AG10803 (cell line): ENCODE results near the gene ATP5PO.
A peak's percentile ranks its signal among the peaks of the same experiment; 100 is the strongest.
"Not testable (repeated sequence)": the region's sequence is repeated elsewhere in the genome, so short reads cannot be mapped to it uniquely, and the experiment has no call there.

Experiments used
- DNase-seq: peaks from one replicate; pipeline ENCODE4 v3.0.0; 2010; ENCODE audit warnings: low read depth
- H3K4me3 ChIP-seq: 2 replicates; pipeline ENCODE4 v1.5.1; 2011; ENCODE audit warnings: mild to moderate bottlenecking, low read length, control low read depth
- TF ChIP-seq, protein P1 (sequence below): conservative IDR thresholded peaks from 2 replicates; pipeline ENCODE4 v1.5.1; 2011; ENCODE audit warnings: mild to moderate bottlenecking, low read length, control low read depth, inconsistent platforms

Gene ATP5PO

DNA sequence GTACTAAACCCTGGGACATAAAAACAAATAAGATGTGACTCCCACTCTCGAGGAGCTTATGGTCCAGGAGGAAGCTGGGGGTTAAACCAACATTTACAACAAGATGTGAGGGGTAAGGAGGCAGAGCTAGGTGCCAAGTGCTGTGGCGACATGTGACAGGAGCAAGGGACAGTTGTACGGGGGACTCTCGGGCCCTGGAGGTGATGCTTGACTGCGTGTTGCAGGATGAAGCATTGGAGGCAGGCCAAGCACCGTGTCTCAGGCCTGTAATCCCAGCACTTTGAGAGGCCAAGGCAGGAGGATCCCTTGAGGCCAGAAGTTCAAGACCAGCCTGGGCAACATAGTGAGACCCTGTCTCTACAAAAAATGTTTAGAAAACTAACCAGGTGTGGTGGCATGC is 36.8 kb downstream of the ATP5PO start:
- no peak for DNase-seq
- H3K4me3 ChIP-seq: no peak overlapping the region
- TF ChIP-seq, protein P1, sequence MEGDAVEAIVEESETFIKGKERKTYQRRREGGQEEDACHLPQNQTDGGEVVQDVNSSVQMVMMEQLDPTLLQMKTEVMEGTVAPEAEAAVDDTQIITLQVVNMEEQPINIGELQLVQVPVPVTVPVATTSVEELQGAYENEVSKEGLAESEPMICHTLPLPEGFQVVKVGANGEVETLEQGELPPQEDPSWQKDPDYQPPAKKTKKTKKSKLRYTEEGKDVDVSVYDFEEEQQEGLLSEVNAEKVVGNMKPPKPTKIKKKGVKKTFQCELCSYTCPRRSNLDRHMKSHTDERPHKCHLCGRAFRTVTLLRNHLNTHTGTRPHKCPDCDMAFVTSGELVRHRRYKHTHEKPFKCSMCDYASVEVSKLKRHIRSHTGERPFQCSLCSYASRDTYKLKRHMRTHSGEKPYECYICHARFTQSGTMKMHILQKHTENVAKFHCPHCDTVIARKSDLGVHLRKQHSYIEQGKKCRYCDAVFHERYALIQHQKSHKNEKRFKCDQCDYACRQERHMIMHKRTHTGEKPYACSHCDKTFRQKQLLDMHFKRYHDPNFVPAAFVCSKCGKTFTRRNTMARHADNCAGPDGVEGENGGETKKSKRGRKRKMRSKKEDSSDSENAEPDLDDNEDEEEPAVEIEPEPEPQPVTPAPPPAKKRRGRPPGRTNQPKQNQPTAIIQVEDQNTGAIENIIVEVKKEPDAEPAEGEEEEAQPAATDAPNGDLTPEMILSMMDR: no peak

DNA sequence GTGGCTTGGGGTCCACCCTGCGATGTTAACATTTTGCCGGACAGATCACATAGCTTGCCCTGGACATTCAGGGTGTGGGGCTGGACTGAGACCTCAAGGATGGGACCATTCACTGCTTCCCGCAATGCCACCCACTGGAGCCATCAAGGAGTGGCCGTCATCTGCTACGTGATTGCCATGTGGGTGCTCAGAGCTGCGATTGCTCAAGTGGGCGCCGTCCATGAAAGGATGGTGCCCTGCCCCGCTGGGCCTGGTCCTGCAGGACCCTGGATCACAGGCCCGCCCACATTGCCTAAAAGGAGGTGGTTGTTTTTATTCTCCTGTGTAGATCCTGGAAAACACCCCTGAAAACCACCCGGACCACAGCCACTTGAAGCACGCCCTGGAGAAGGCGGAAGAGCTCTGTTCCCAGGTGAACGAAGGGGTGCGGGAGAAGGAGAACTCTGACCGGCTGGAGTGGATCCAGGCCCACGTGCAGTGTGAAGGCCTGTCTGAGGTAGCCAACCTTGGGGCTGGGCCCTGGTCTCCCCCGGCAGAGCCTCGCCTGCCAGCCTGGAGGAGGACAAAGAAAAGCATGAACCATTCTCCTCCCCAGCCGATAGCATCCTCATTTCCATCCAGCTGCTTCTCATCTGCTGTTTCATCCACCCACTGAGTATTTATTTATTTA is 40.4 kb downstream of the ATP5PO start:
- no peak for DNase-seq
- H3K4me3 ChIP-seq: no peak overlapping the region
- TF ChIP-seq, protein P1: no peak

DNA sequence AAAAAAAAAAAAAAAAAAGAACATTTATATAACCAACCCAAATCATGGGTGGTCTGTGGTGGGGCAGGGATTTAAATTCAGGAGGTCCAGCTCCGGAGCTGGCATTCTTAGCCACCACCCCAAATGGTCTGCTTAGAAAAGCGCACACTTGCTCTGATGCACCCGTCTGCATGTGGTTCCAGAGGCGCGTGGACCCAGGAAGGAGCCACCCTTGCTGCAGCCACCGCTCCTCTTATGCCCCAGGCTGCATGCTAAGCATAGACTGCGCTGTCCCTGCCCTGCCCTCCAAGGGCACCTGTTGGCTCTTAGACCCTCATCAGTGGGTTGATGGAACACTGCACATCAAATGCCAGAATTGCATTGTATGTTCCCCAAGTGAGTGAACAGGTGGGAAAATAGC is 41.4 kb downstream of the ATP5PO start:
- TF ChIP-seq, protein P1: no peak
- no peak overlapping the region for H3K4me3 ChIP-seq
- DNase-seq: no peak

DNA sequence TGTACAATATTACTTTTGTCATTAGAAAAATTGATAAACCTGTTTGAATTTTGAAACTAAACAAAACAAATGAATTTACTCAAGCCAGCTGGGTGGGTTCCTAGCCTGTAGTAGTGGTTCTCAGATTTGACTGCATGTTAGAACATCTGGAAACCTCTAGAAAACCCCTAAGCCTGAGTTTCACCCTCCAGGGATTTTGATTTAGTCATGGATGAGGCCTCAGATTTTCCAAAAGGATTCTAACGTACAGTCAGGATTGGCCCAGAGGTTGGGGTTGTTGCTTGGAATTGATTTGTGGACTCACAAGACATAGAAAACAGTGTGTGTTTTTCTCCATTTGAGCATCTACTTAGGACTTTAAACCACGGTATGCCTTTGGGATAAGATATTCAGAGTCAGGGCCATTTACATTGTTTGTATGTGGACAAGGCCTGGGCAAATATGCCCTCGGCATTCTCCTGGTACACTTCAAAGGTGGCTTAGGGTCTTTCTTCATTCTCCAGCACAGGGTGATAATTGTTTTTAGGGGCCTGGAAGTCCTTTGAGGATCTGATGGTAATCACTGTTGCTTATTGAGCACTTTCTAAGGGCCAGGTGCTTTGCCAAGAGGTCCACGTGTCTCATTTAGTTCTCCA is 42.6 kb downstream of the ATP5PO start:
- no peak overlapping the region for H3K4me3 ChIP-seq
- TF ChIP-seq, protein P1: no peak
- no peak for DNase-seq

GRCh38 chr21:33871171-33871570 is 44.4 kb downstream of the ATP5PO start:
- H3K4me3 ChIP-seq: no peak overlapping the region
- TF ChIP-seq, protein P1: no peak
- DNase-seq: peak; percentile 42

- H3K4me3 ChIP-seq: no peak overlapping the region
- TF ChIP-seq, protein P1: no peak
- DNase-seq: no peak
Observed at GRCh38 chr21:33870768-33871167, 44.8 kb downstream of the ATP5PO start.

DNA sequence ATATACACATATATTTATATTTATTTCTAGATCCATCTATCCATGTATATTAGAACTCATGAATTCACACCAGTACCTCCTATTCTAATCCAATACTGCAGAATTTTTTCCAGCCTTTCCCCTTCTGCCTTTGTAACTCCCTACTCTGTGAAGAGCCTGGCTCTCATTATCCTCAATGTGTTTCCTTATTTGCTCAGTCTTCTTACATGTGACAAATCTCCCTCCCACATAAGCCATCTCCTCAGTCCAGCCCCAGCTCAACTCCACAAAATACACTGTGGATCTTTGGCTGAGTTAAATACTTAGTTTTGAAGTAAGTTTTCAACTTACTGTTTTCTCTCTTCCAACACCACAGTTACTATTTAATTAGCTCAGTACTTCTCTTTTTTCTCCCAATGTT is 45.7 kb downstream of the ATP5PO start:
- DNase-seq: no peak
- H3K4me3 ChIP-seq: no peak overlapping the region
- TF ChIP-seq, protein P1: no peak

DNA sequence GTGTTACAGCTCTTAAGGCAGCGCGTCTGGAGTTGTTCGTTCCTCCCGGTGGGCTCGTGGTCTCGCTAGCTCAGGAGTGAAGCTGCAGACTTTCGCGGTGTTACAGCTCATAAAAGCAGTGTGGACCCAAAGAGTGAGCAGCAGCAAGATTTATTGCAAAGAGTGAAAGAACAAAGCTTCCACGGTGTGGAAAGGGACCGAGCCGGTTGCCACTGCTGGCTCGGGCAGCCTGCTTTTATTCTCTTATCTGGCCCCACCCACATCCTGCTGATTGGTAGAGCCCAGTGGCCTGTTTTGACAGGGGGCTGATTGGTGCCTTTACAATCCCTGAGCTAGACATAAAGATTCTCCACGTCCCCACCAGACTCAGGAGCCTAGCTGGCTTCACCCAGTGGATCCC is 47.7 kb downstream of the ATP5PO start:
- not testable (repeated sequence) for DNase-seq, H3K4me3 ChIP-seq
